Inferior parietal cortex (tissue), 1 donor: ENCODE data around the gene TTLL10.

Experiments used
- DNase-seq: peaks from one replicate; pipeline ENCODE4 v3.0.0-alpha.2; 2016; ENCODE audit errors: extremely low spot score

The TTLL10 gene

GRCh38 chr1:1173793-1174415 lies at the start of gene TTLL10:
TSS of gene TTLL10 (plus strand) at chr1:1173880. CDS start at chr1:1179216, 5,336 bp downstream.
- DNase-seq: no peak

DNA sequence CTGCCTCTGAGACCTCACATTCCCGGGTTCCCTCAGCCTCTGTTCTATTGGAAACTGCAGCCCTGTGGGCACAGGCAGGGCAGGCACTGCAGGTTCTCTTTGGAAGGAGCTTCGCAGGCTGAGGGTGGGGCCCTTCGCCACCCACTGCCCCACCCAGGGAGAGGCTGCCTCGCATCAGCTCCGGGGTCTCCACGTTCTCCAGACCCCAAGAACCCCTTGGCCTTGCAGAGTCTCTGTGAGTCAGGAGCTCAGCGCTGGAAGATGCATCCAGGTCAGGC lies 49.2 kb upstream of the TTLL10 start:
- no peak for DNase-seq

DNA sequence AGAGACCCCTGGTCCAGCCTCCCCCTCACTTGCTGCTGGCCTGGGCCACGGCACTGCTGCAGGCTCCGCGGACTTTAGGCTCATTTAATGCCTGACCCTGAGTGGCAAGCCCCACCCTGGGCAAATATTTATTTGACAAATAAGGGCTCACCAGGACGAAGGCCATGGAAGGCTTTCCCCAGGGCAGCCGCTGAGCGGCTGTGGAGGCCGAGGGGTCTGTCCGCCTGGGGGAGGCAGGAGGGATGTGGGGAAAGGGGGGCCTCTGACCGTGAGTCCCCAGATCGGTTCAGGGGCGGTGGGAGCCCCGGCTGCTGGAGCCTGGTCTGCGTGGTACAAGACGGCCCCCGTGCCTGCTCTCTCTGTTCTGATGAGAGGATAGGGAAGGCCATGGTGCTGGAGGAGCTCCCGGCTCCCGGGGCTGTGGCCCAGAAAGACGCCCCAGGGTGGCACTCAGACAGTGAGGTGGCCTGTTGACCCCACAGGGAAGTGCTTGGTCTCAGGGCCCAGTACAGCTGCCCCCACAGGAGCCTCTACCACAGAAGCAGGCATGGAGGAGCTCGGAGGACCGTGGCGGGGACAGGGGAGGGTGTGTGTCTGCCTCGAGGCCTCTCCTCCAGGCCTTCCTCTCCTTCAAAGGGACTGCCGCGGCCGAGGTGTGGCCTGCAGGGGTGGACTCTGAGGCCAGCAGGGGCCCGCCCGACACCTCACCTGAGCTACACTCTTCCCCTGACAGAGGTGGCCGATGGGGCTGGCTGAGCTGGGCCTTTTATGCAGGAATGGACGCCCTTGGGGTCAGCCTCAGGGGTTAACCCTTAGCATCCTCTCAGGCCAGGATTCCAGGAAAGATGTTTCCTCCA lies 48.7 kb upstream of the TTLL10 start:
- no peak for DNase-seq

DNA sequence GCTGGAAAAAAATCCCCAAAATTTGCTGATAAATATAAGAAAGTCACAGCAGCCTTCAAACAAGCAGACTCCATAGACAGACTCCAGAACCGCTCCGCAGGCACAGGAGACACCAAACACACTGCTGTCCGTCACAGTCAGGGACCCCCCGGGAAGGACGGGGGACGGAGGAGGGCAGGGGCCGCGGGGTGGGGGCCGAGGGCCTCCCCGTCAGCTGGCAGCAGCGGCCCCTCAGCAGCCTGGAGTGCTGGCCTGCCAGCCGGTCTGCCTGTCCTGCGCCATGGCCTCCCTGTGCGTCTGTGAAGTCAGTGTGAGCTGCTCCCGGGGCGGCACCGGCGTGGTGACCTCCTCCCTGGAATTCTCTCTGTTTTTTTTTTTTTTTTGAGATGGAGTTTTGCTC lies 47.7 kb upstream of the TTLL10 start:
- DNase-seq: no peak

DNA sequence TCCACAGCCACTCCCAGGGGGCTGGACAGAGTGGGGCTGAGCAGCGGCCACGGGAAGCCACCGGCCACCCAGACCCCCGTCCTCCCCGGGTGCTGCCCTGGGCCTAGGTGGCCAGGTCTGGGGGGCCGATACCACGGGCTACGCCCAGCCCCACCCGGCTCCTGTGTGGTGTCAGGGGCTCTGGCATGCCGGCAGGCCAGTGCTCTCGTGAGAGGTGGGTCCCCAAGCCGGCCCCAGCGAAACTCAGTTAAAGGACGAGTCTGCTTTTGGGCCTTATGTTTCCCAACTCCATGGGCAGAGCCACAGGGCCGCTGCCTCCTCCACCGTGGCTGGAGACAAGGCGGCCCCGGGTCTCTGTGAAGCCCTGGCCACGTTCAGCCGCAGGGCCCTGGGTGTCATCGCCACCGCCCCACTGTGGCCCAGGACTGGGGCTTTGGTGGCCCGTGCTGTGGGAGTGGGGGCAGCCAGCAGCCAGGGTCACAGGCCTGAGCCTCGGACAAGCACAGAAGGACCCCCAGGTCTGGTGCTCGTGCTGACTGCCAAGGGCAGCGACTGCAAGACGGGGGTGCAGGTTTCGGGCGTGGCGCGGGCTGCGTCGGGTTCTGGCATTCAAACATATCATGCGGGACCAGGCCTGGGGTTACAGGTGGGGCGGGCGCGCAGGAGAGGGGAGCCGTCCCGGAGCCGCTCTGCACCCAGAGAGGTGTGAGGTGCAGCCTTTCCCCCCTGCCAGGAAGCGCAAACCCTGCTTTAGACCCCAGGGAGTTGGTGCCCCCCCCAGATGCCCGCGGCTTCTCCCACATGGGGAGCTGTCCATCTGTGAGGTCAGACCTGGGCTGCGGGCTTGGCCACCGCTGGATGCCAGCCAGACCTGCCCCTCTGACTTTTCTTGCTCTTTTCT lies 45.9 kb upstream of the TTLL10 start:
- no peak for DNase-seq

GRCh38 chr1:1128454-1129139 lies 45.1 kb upstream of the TTLL10 start:
- DNase-seq: no peak

DNA sequence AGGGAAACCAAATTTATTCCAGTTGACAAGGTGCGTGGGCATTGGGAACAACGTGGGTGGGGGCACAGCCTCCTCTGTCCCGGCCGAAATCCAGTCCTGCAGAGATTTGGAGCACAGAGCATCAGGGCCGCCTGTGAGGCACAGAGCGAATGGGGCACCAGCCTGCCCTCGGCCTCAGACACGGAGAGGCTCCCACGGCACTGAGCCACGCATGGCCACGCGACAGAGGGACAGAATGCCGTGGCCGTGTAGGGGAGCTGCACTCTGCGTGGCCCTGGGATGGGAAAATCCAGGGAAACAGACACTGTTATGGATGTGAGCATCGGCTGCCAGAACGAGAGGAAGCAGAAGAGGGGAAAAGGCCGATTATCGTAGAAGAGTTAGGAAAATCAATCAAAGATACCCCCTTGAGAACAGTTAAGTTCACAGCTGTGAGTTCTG lies 44.3 kb upstream of the TTLL10 start:
- DNase-seq: no peak

DNA sequence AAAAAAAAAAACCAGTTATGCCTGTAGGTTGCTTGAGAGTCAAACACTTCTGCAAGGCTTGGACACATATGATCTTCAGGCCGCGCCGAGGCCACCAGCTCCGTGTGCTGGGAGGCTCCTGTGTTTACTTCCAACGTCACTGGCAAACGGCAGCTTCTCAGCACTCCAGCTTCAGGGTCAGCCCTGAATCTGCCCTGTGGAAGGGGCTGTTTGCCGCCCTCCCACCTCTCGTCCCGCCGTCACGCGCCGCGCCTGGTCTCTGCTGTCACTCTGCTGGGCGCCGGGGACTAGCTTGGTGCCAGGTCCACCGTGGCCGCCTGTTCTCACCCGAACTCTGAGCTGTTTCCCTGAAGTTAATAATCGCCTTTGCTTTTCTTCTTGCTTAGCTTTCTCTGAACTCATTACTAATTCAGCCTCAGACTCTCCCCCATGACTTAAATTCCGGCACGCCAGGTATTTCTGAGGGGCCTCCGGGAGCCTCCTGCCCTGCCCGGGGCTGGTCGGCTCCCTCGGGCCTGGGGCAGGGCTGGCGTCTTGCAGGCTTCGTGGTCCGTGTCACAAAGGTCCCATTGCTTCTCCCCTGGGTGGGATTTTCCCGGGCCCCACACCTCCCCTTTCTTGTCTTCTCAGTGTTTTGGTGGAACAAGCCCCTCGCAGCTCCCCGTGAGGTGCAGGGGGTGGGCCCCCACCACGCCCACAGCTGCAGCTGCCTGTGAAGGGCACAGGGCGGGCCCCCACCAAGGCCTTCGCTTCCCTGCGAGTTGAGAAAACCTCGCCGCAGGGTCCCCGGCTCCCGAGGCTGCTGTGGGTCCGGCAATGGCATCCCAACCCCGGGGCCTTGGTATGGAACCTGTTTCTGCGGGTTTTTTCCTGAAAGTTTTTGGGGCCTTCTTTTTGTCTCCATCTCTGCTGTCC lies 43.2 kb upstream of the TTLL10 start:
- DNase-seq: no peak

GRCh38 chr1:1132042-1132950 lies 41.4 kb upstream of the TTLL10 start:
- no peak for DNase-seq

GRCh38 chr1:1132956-1133750 lies 40.5 kb upstream of the TTLL10 start:
- no peak for DNase-seq

DNA sequence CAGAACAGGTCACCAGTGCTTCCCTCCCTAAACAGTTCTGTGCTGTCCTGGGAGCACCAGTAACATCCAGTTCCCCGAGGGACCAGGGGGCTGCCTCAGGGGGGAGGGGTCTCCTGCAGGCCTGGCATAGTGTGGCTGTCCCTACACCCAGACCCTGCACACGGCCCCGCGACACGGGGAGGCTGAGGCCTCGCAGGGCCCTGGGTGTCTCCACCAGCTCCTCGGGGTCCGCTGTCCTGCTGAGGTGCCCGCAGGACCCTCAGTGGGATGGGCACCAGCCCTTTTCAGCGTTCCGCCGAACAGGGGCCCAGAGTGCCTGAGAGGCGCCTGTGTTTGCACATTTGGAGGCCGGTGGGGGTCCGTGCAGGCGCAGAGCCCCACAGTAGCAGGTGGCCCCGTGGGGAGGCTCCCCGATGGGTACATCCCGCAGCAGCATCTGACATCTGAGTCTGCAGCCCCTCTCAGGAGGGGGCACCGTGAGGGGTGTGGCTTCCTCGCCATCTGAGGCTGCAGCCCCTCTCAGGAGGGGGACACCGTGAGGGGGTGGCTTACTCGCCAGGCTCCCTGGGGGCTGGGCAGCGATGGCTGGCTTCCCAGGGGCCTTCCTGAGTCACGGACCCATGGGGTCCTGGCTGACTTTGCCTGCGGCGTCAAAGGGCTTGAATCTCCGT lies 39.2 kb upstream of the TTLL10 start:
- no peak for DNase-seq

GRCh38 chr1:1135339-1136136 lies 38.1 kb upstream of the TTLL10 start:
- DNase-seq: peak; percentile 36

DNA sequence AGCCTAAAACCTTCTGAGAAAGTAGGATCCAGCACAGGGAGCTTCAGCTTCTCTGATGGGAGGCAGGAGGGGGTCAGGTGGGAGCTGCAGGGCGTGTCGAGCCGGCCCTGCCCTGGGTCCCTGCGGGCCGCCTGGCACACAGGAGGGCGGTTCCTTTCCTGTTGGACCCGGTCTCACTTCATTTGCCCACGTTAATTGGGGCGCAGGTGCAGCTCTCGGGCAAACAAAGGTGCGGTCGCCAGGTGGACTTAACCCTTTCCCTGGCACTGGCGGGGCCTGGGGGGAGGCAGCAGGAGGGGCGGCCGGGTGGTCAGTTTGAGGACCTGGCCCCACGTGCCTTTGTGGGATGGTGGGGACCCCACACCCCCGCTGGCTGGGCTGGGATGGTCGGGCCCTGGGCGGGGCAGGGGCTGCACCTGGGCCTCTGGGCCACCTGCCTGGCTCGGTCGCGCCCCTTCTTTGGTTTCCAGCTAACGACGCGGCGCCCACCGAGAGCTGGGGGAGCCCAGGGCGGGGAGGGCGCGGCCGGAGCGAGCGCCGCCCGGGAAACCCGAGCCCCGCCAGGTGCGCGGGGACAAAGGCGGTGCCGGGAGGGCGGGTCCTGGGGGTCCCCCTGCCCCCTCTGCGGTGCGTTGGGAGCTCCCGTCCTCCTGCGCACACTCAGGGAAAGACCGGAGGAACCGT lies 37.0 kb upstream of the TTLL10 start:
- DNase-seq: no peak

DNA sequence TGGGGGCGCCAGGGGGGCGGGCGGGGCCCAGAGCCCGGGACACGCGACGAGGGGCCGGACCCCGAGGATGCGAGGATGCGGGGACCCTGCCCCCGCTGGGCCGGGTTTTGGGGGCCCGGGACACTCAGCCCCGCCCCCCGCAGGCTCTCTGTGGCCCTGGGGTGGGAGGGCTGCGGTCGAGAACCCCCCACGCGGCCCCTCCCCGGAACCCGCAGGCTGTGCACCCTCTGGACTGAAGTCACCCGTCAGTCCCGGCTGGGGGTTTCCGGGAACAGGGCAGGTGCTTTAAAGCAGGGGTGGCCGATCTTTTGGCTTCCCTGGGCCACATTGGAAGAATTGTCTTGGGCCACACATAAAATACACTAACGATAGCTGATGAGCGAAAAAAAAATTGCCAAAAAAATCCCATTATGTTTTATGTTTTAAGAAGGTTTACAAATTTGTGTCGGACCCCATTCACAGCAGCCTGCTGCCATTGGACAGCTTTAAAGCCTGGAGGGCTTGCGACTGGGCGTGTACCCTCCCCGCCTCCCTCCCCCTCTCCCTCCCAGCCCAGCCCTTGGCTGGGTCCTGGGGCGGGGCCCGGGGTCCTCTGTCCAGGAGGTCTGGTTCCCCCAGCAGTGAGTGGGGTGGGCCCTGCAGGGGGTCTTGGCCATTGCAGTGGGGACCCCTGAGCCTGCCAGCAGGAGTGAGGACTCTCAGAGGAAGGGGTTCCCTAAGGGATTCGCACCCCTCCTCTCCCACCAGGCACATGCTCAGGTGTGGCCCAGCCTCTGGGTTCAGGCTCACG lies 36.2 kb upstream of the TTLL10 start:
- DNase-seq: no peak

GRCh38 chr1:1140673-1141072 lies 33.0 kb upstream of the TTLL10 start:
- DNase-seq: no peak
